Ammon's horn (tissue), 1 donor: ENCODE results near the gene FAM111A.

Experiments used
- DNase-seq: peaks from one replicate; pipeline ENCODE4 v3.0.0-alpha.2; 2016; ENCODE audit warnings: low spot score

FAM111A gene

GRCh38 chr11:59200423-59200746 is 57.7 kb downstream of the FAM111A start:
- DNase-seq: no peak

- no peak for DNase-seq
Measured at GRCh38 chr11:59201353-59201752, 58.7 kb downstream of the FAM111A start.
